A673 (cell line): ENCODE data around the gene CDK11B.
"Not testable (repeated sequence)": the region's sequence is repeated elsewhere in the genome, so short reads cannot be mapped to it uniquely, and the experiment has no call there.

Experiments
- CTCF ChIP-seq: fragments of 300-800, 200-600 bp; sonication (generic); conservative IDR thresholded peaks from 2 replicates; pipeline ENCODE4 v1.5.1; 2017; ENCODE audit warnings: low read depth, mild to moderate bottlenecking, antibody characterized with exemption, low read length, moderate library complexity, mixed read lengths
- EZH2 ChIP-seq: fragments of 200-600 bp; sonication (generic); IDR thresholded peaks from 2 replicates; pipeline ENCODE4 v1.6.1; 2017; ENCODE audit warnings: borderline replicate concordance, low read depth, mild to moderate bottlenecking, mixed read lengths, antibody characterized with exemption, low read length; ENCODE audit not compliant: poor library complexity, severe bottlenecking

- TF ChIP-seq CTCF, EZH2: not testable (repeated sequence)
Observed at GRCh38 chr1:1702506-1702905, 43.7 kb upstream of the CDK11B start.
